HCT116 (cell line): ENCODE results near the gene RPRD1B. TPM values are rescaled to one million over a fixed set of nuclear protein-coding genes. Genes with fewer than 3 reads are reported as not detected.

ENCODE experiments used
- ATAC-seq: fragments of 200-7000 bp; cut with Tn5 transposase; 2 replicates; pipeline ENCODE4 v1.9.1; 2020; ENCODE audit warnings: mild to moderate bottlenecking, moderate library complexity
- BruUV-seq: library from RNA; stranded (reverse); fragments of 400-500 nt; replicated peaks from 2 replicates; lab custom pipeline; 2021; lab: Mats Ljungman, UMichigan
- CTCF ChIA-PET: fragments of 300-600 bp; sonication (Branson Sonifier 250); formaldehyde crosslinking; loops from one replicate; lab custom pipeline; 2021; ENCODE audit warnings: antibody characterized with exemption; lab: Charles Lee
- POLR2A ChIA-PET: fragments of 300-600, 350-600 bp; sonication (Branson Sonifier 250); formaldehyde crosslinking; loops from one replicate; lab custom pipeline; 2021; ENCODE audit warnings: antibody characterized with exemption; lab: Charles Lee
- RAD21 ChIA-PET, 2 experiments: fragments of 300-600 bp; sonication (Branson Sonifier 250); formaldehyde crosslinking; loops; one replicate each; lab custom pipeline; 2023; ENCODE audit warnings: low total read pairs in 2 of 2; ENCODE audit not compliant: uncharacterized antibody in 2 of 2, unreplicated experiment in 2 of 2, low non-redundant PET in 1 of 2; lab: Charles Lee
- DNase-seq: peaks from one replicate; pipeline ENCODE4 v3.0.0-alpha.2; 2010; ENCODE audit warnings: low read depth, low spot score
- H2AFZ ChIP-seq: fragments of 200-600 bp; shearing (Covaris generic), sonication (generic); 2 replicates; pipeline ENCODE4 v1.6.1; 2017; ENCODE audit warnings: low read depth, mixed run types, mixed read lengths, antibody characterized with exemption, low read length; ENCODE audit not compliant: poor library complexity, severe bottlenecking
- H3K27ac ChIP-seq: 2 replicates; pipeline ENCODE4 v1.5.1; 2012; ENCODE audit warnings: low read depth, low read length
- H3K27me3 ChIP-seq: fragments of 200-600 bp; sonication (generic); 2 replicates; pipeline ENCODE4 v1.6.1; 2016; ENCODE audit warnings: mixed run types, low read length, mixed read lengths; ENCODE audit not compliant: insufficient read depth
- H3K36me3 ChIP-seq, 2 experiments: fragments of 200-500 bp in 1 of 2; fragments of 200-600 bp in 1 of 2; sonication (Bioruptor generic) in 1 of 2; sonication (generic) in 1 of 2; 2 replicates each; pipeline versions ENCODE4 v1.5.1 to v1.6.1; 2014 to 2016; ENCODE audit warnings: low read length in 2 of 2, inconsistent platforms in 1 of 2, mixed read lengths in 1 of 2, mixed run types in 1 of 2; ENCODE audit not compliant: insufficient read depth in 2 of 2, control insufficient read depth in 1 of 2
- H3K4me1 ChIP-seq, 2 experiments: fragments of 200-600 bp in 1 of 2; sonication (generic) in 1 of 2; 2 replicates each; pipeline versions ENCODE4 v1.5.1 to v1.6.1; 2012 to 2017; ENCODE audit warnings: low read length in 2 of 2, inconsistent platforms in 1 of 2, mild to moderate bottlenecking in 1 of 2, mixed read lengths in 1 of 2, mixed run types in 1 of 2, moderate library complexity in 1 of 2; ENCODE audit not compliant: insufficient read depth in 2 of 2, control insufficient read depth in 1 of 2
- H3K4me2 ChIP-seq: fragments of 200-600 bp; sonication (generic); 2 replicates; pipeline ENCODE4 v1.6.1; 2017; ENCODE audit warnings: mixed run types, low read length, mixed read lengths
- H3K4me3 ChIP-seq, 2 experiments: fragments of 200-600 bp in 1 of 2; sonication (generic) in 1 of 2; replicated peaks in 1 of 2; 2 replicates each; pipeline ENCODE4 v1.5.1; 2011 to 2016; ENCODE audit warnings: low read length in 2 of 2, control low read depth in 1 of 2, low read depth in 1 of 2, mild to moderate bottlenecking in 1 of 2, mixed read lengths in 1 of 2, mixed run types in 1 of 2
- H3K79me2 ChIP-seq: fragments of 200-600 bp; sonication (generic); 2 replicates; pipeline ENCODE4 v1.6.1; 2017; ENCODE audit warnings: mild to moderate bottlenecking, mixed run types, low read length, moderate library complexity, mixed read lengths; ENCODE audit not compliant: insufficient read depth
- H3K9ac ChIP-seq: fragments of 200-600 bp; sonication (generic); 2 replicates; pipeline ENCODE4 v1.6.1; 2016; ENCODE audit warnings: low read length, mixed read lengths
- H3K9me2 ChIP-seq: fragments of 200-600 bp; sonication (generic), shearing (Covaris generic); 2 replicates; pipeline ENCODE4 v1.6.1; 2017; ENCODE audit warnings: mixed run types, mild to moderate bottlenecking, moderate library complexity; ENCODE audit not compliant: insufficient read depth
- H3K9me3 ChIP-seq, 2 experiments: fragments of 200-500 bp in 1 of 2; fragments of 200-600 bp in 1 of 2; sonication (Bioruptor generic) in 1 of 2; sonication (generic) in 1 of 2; 2 replicates each; pipeline ENCODE4 v1.6.1; 2014 to 2017; ENCODE audit warnings: low read length in 2 of 2, mixed read lengths in 2 of 2, inconsistent platforms in 1 of 2, low read depth in 1 of 2, mild to moderate bottlenecking in 1 of 2, mixed run types in 1 of 2, moderate library complexity in 1 of 2; ENCODE audit not compliant: control insufficient read depth in 1 of 2, insufficient read depth in 1 of 2
- H4K20me1 ChIP-seq: fragments of 200-600 bp; sonication (generic), shearing (Covaris generic); 2 replicates; pipeline ENCODE4 v1.6.1; 2017; ENCODE audit warnings: mixed run types, mild to moderate bottlenecking, moderate library complexity; ENCODE audit not compliant: insufficient read depth
- CBX3 ChIP-seq: IDR thresholded peaks from 2 replicates; pipeline ENCODE4 v1.6.1; 2012; ENCODE audit warnings: low read depth
- CEBPB ChIP-seq: IDR thresholded peaks from 2 replicates; pipeline ENCODE4 v1.6.1; 2012; ENCODE audit warnings: low read depth
- EGR1 ChIP-seq: IDR thresholded peaks from 2 replicates; pipeline ENCODE4 v1.6.1; 2012; ENCODE audit warnings: low read depth
- ELF1 ChIP-seq: IDR thresholded peaks from 2 replicates; pipeline ENCODE4 v1.6.1; 2012; ENCODE audit warnings: low read depth, borderline replicate concordance
- EZH2 ChIP-seq: fragments of 200-600 bp; sonication (generic); IDR thresholded peaks from 2 replicates; pipeline ENCODE4 v1.6.1; 2017; ENCODE audit warnings: antibody characterized with exemption, mixed run types
- EZH2phosphoT487 ChIP-seq: fragments of 200-600 bp; IDR thresholded peaks from 2 replicates; pipeline ENCODE4 v1.6.1; 2018; ENCODE audit warnings: antibody characterized with exemption, borderline replicate concordance
- JUND ChIP-seq: IDR thresholded peaks from 2 replicates; pipeline ENCODE4 v1.6.1; 2012
- POLR2AphosphoS5 ChIP-seq: IDR thresholded peaks from 2 replicates; pipeline ENCODE4 v1.6.1; 2011; ENCODE audit warnings: mild to moderate bottlenecking, low read depth, low read length, moderate library complexity
- RAD21 ChIP-seq: IDR thresholded peaks from 2 replicates; pipeline ENCODE4 v1.6.1; 2012; ENCODE audit warnings: low read depth, mild to moderate bottlenecking
- REST ChIP-seq: IDR thresholded peaks from 2 replicates; pipeline ENCODE4 v1.6.1; 2012; ENCODE audit warnings: low read depth
- SIN3A ChIP-seq: IDR thresholded peaks from 2 replicates; pipeline ENCODE4 v1.6.1; 2012; ENCODE audit warnings: low read depth
- SP1 ChIP-seq: IDR thresholded peaks from 2 replicates; pipeline ENCODE4 v1.6.1; 2012; ENCODE audit warnings: low read depth
- SRF ChIP-seq: IDR thresholded peaks from 2 replicates; pipeline ENCODE4 v1.6.1; 2012; ENCODE audit warnings: low read depth
- TCF7L2 ChIP-seq: IDR thresholded peaks from 2 replicates; pipeline ENCODE4 v1.7.0; 2011; ENCODE audit warnings: borderline replicate concordance, inconsistent platforms; ENCODE audit not compliant: insufficient read depth, insufficient read length; ENCODE audit errors: extremely low read depth
- YY1 ChIP-seq: IDR thresholded peaks from 2 replicates; pipeline ENCODE4 v1.6.1; 2011; ENCODE audit warnings: low read length, low read depth, moderate library complexity, mild to moderate bottlenecking; ENCODE audit not compliant: insufficient replicate concordance; ENCODE audit errors: extremely low read depth
- ZBTB33 ChIP-seq: IDR thresholded peaks from 2 replicates; pipeline ENCODE4 v1.6.1; 2011; ENCODE audit warnings: mild to moderate bottlenecking, low read length, moderate library complexity; ENCODE audit not compliant: insufficient replicate concordance; ENCODE audit errors: extremely low read depth
- ZFX ChIP-seq: fragments of 450-650 bp; IDR thresholded peaks from 2 replicates; pipeline ENCODE4 v1.6.1; 2017
- ZNF274 ChIP-seq: fragments of 200-500 bp; sonication (Bioruptor generic); IDR thresholded peaks from 2 replicates; pipeline ENCODE4 v1.6.1; 2014; ENCODE audit warnings: mild to moderate bottlenecking, low read depth, low read length, inconsistent platforms
- intact Hi-C: fragments of 100-400 bp; cut with micrococcal nuclease; formaldehyde crosslinking; loops from 2 replicates; pipeline ENCODE4 v1.10.0; 2022
- total RNA-seq: library from RNA; stranded (reverse); gene quantifications from one replicate; pipeline ENCODE4 v1.2.1, GENCODE V29; 2021; ENCODE audit not compliant: unreplicated experiment
- TF ChIP-seq, protein P1 (sequence below): IDR thresholded peaks from 2 replicates; pipeline ENCODE4 v1.6.1; 2012
- TF ChIP-seq, protein P2 (sequence below): IDR thresholded peaks from 2 replicates; pipeline ENCODE4 v1.6.1; 2012

Gene RPRD1B
- total RNA-seq, 1 experiment from 2014 or later = 30.7 TPM

- H3K27ac ChIP-seq = peak overlapping the region; percentile 44
- H3K79me2 ChIP-seq = no peaks in the 10 kb centered on the region
- H3K36me3 ChIP-seq = no peaks in the 10 kb centered on the region
- H2AFZ ChIP-seq = no peak overlapping the region
- no peaks in the 10 kb centered on the region for H3K27me3 ChIP-seq
- H3K4me1 ChIP-seq = peaks cover 27 to 35% of the 10 kb centered on the region in 2 experiments
- no peaks in the 10 kb centered on the region for H3K9me3 ChIP-seq
- CTCF ChIA-PET = interaction anchor here (0.6 to 1.3 kb wide), 2 partner anchors 13 to 116 kb away, joined by 3 read pairs; no protein-coding TSS in a partner anchor
- H3K9me2 ChIP-seq = no peaks in the 10 kb centered on the region
- BruUV-seq = no TSS peak
- intact Hi-C loops = no loop called here
- peak; percentile 26 for DNase-seq
- RAD21 ChIA-PET = no interaction called here
- H3K4me3 ChIP-seq = peak overlapping the region in 1 of 2 experiments; percentile 2; a peak in 1 of 4 replicates
- POLR2A ChIA-PET = no interaction called here
- H3K9ac ChIP-seq = peak overlapping the region; percentile 16; the same call in 1 of the 2 replicates
- H4K20me1 ChIP-seq = no peaks in the 10 kb centered on the region
- peak; percentile 71 for ATAC-seq
- peak overlapping the region; percentile 71 for H3K4me2 ChIP-seq
- TF ChIP-seq JUND = peak; percentile 45; the same call in 1 of the 2 replicates
- TF ChIP-seq REST = no peak
- TF ChIP-seq, protein P1, sequence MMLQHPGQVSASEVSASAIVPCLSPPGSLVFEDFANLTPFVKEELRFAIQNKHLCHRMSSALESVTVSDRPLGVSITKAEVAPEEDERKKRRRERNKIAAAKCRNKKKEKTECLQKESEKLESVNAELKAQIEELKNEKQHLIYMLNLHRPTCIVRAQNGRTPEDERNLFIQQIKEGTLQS = no peak
- no peak for TF ChIP-seq POLR2AphosphoS5
- no peak for TF ChIP-seq YY1
- no peak for TF ChIP-seq CEBPB
- TF ChIP-seq SIN3A = no peak
- no peak for TF ChIP-seq SRF
- TF ChIP-seq SP1 = 0 out of 2 replicates have a peak, but pooled peaks have one; percentile 15
- TF ChIP-seq EGR1 = no peak
- TF ChIP-seq ZFX = no peak
- TF ChIP-seq RAD21 = no peak
- TF ChIP-seq ZNF274 = no peak
- TF ChIP-seq EZH2 = no peak
- TF ChIP-seq, protein P2, sequence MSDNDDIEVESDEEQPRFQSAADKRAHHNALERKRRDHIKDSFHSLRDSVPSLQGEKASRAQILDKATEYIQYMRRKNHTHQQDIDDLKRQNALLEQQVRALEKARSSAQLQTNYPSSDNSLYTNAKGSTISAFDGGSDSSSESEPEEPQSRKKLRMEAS = 0 out of 2 replicates have a peak, but pooled peaks have one; percentile 13
- no peak for TF ChIP-seq EZH2phosphoT487
- TF ChIP-seq TCF7L2 = no peak
- no peak for TF ChIP-seq CBX3
- no peak for TF ChIP-seq ZBTB33
- no peak for TF ChIP-seq ELF1
Measured at GRCh38 chr20:38126932-38127621, 93.5 kb downstream of the RPRD1B start.
